ENCODE measurements around the gene SUPT4H1.

- TF ChIP-seq POLR2AphosphoS5 (IDR thresholded peaks at IDR 0.05; ENCODE audit: low read depth, low read length) (no peak), TAF1 (IDR thresholded peaks at IDR 0.05; ENCODE audit: borderline replicate concordance, insufficient read depth, low read length) (no peak), SIN3A (IDR thresholded peaks at IDR 0.05; ENCODE audit: borderline replicate concordance, insufficient read depth, low read length) (no peak), FOXP2 (optimal IDR thresholded peaks at IDR 0.05; ENCODE audit: borderline replicate concordance, extremely low read depth, extremely low read length, insufficient read depth) (no peak)
- TF ChIP-seq, protein P1, sequence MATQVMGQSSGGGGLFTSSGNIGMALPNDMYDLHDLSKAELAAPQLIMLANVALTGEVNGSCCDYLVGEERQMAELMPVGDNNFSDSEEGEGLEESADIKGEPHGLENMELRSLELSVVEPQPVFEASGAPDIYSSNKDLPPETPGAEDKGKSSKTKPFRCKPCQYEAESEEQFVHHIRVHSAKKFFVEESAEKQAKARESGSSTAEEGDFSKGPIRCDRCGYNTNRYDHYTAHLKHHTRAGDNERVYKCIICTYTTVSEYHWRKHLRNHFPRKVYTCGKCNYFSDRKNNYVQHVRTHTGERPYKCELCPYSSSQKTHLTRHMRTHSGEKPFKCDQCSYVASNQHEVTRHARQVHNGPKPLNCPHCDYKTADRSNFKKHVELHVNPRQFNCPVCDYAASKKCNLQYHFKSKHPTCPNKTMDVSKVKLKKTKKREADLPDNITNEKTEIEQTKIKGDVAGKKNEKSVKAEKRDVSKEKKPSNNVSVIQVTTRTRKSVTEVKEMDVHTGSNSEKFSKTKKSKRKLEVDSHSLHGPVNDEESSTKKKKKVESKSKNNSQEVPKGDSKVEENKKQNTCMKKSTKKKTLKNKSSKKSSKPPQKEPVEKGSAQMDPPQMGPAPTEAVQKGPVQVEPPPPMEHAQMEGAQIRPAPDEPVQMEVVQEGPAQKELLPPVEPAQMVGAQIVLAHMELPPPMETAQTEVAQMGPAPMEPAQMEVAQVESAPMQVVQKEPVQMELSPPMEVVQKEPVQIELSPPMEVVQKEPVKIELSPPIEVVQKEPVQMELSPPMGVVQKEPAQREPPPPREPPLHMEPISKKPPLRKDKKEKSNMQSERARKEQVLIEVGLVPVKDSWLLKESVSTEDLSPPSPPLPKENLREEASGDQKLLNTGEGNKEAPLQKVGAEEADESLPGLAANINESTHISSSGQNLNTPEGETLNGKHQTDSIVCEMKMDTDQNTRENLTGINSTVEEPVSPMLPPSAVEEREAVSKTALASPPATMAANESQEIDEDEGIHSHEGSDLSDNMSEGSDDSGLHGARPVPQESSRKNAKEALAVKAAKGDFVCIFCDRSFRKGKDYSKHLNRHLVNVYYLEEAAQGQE (IDR thresholded peaks at IDR 0.05; ENCODE audit: insufficient read depth in 1 of 2, low read depth in 2 of 2, low read length in 2 of 2): no peak
These were observed 22.8 kb downstream of the SUPT4H1 start for GRCh38 chr17:58329035-58329809.
